Mesodermal cell (in vitro differentiated cells): Measurements from ENCODE around the gene FAM241B.

ENCODE experiments used
- H3K27ac ChIP-seq: 2 replicates; pipeline ENCODE4 v1.7.0; 2013; ENCODE audit warnings: mild to moderate bottlenecking, low read depth, low read length, moderate library complexity; ENCODE audit not compliant: severe bottlenecking
- H3K36me3 ChIP-seq: 2 replicates; pipeline ENCODE4 v1.7.1; 2013; ENCODE audit warnings: mild to moderate bottlenecking, low read length, moderate library complexity; ENCODE audit not compliant: control insufficient read depth, insufficient read depth
- H3K4me1 ChIP-seq: one replicate; pipeline ENCODE4 v1.7.1; 2013; ENCODE audit warnings: mild to moderate bottlenecking, low read length; ENCODE audit not compliant: insufficient read depth, control insufficient read depth, poor library complexity, severe bottlenecking
- H3K4me3 ChIP-seq: 2 replicates; pipeline ENCODE4 v1.7.0; 2013; ENCODE audit warnings: low read length, control low read depth, mild to moderate bottlenecking; ENCODE audit not compliant: insufficient read depth, poor library complexity, severe bottlenecking; ENCODE audit errors: extremely low read depth
- H3K9me3 ChIP-seq: 2 replicates; pipeline ENCODE4 v1.7.1; 2013; ENCODE audit warnings: mild to moderate bottlenecking, low read length, moderate library complexity; ENCODE audit not compliant: control insufficient read depth
- WGBS, 2 experiments: methylation state at CpG; one replicate each; pipeline ENCODE4 v1.1.5; 2013; ENCODE audit warnings: missing lambda C conversion rate in 2 of 2; ENCODE audit not compliant: insufficient coverage in 2 of 2; 5-methylcytosine and 5-hydroxymethylcytosine counted together

The FAM241B gene

GRCh38 chr10:69651362-69651761 lies 21.3 kb downstream of the FAM241B start:
- Histone ChIP-seq H3K36me3 (no peaks in the 10 kb centered on the region), H3K4me3 (no peak overlapping the region), H3K27ac (no peak overlapping the region), H3K4me1 (peaks cover 3% of the 10 kb centered on the region), H3K9me3 (no peaks in the 10 kb centered on the region)
- WGBS, 2 experiments: 94% methylated on average over 9 of the region's 9 CpGs

- Histone ChIP-seq H3K4me1 (peaks cover 6% of the 10 kb centered on the region), H3K27ac (no peak overlapping the region), H3K36me3 (no peaks in the 10 kb centered on the region), H3K9me3 (no peaks in the 10 kb centered on the region), H3K4me3 (no peak overlapping the region)
- 91 to 95% methylated on average over 9 to 13 of the region's 14 CpGs for WGBS, 2 experiments
Measured at GRCh38 chr10:69652111-69652856, 22.2 kb downstream of the FAM241B start.

GRCh38 chr10:69652857-69653199 lies 22.8 kb downstream of the FAM241B start:
- Histone ChIP-seq H3K4me3 (no peak overlapping the region), H3K9me3 (no peaks in the 10 kb centered on the region), H3K27ac (no peak overlapping the region), H3K4me1 (peaks cover 9% of the 10 kb centered on the region), H3K36me3 (no peaks in the 10 kb centered on the region)
- WGBS, 2 experiments: 93 to 100% methylated on average over 2 to 3 of the region's 3 CpGs

- Histone ChIP-seq H3K27ac (no peak overlapping the region), H3K4me1 (peaks cover 9% of the 10 kb centered on the region), H3K36me3 (no peaks in the 10 kb centered on the region), H3K9me3 (no peaks in the 10 kb centered on the region), H3K4me3 (no peak overlapping the region)
- WGBS, 2 experiments: 87 to 100% methylated on average over 2 of the region's 6 CpGs
Measured at GRCh38 chr10:69653561-69653960, 23.5 kb downstream of the FAM241B start.

GRCh38 chr10:69655124-69655867 lies 25.2 kb downstream of the FAM241B start:
- no peak overlapping the region for H3K27ac ChIP-seq

GRCh38 chr10:69655868-69656555 lies 26.0 kb downstream of the FAM241B start:
- Histone ChIP-seq H3K4me3 (no peak overlapping the region), H3K4me1 (peaks cover 9% of the 10 kb centered on the region), H3K27ac (no peak overlapping the region), H3K9me3 (no peaks in the 10 kb centered on the region), H3K36me3 (no peaks in the 10 kb centered on the region)
- WGBS, 2 experiments: 65 to 73% methylated on average over 5 to 7 of the region's 11 CpGs

More at GRCh38 chr10:69655124-69655867, 25.2 kb downstream of the FAM241B start:
- no peaks in the 10 kb centered on the region for H3K9me3 ChIP-seq
- 82% methylated on average over 19 of the region's 20 CpGs for WGBS, 2 experiments
- H3K4me1 ChIP-seq: peaks cover 9% of the 10 kb centered on the region
- no peak overlapping the region for H3K4me3 ChIP-seq
- H3K36me3 ChIP-seq: no peaks in the 10 kb centered on the region

GRCh38 chr10:69656742-69657269 lies 26.8 kb downstream of the FAM241B start:
- Histone ChIP-seq H3K4me1 (peaks cover 9% of the 10 kb centered on the region), H3K27ac (no peak overlapping the region), H3K4me3 (no peak overlapping the region), H3K36me3 (no peaks in the 10 kb centered on the region), H3K9me3 (no peaks in the 10 kb centered on the region)
- WGBS, 2 experiments: 45 to 58% methylated on average over 3 of the region's 5 CpGs

GRCh38 chr10:69657430-69657829 lies 27.4 kb downstream of the FAM241B start:
- no peak overlapping the region for H3K27ac ChIP-seq
- no peaks in the 10 kb centered on the region for H3K36me3 ChIP-seq
- H3K9me3 ChIP-seq: no peaks in the 10 kb centered on the region
- H3K4me3 ChIP-seq: no peak overlapping the region
- peaks cover 9% of the 10 kb centered on the region for H3K4me1 ChIP-seq
- 66 to 84% methylated on average over 5 to 8 of the region's 8 CpGs for WGBS, 2 experiments

- Histone ChIP-seq H3K4me3 (no peak overlapping the region), H3K27ac (no peak overlapping the region), H3K4me1 (peaks cover 9% of the 10 kb centered on the region), H3K9me3 (no peaks in the 10 kb centered on the region), H3K36me3 (no peaks in the 10 kb centered on the region)
- 85 to 86% methylated on average over 9 to 10 of the region's 10 CpGs for WGBS, 2 experiments
Measured at GRCh38 chr10:69657866-69658265, 27.8 kb downstream of the FAM241B start.

GRCh38 chr10:69659241-69660038 lies 29.4 kb downstream of the FAM241B start:
- peaks cover 9% of the 10 kb centered on the region for H3K4me1 ChIP-seq
- WGBS, 2 experiments: 68 to 69% methylated on average over 9 to 12 of the region's 13 CpGs
- H3K36me3 ChIP-seq: no peaks in the 10 kb centered on the region
- no peak overlapping the region for H3K27ac ChIP-seq
- H3K9me3 ChIP-seq: no peaks in the 10 kb centered on the region
- H3K4me3 ChIP-seq: no peak overlapping the region
